ENCODE results near the gene LSG1. TPM values are rescaled to one million over a fixed set of nuclear protein-coding genes. Genes with fewer than 3 reads are reported as not detected.

The LSG1 gene
- total RNA-seq, 1 donor from 2014 or later = 51.0 TPM

- TF ChIP-seq, protein P1, sequence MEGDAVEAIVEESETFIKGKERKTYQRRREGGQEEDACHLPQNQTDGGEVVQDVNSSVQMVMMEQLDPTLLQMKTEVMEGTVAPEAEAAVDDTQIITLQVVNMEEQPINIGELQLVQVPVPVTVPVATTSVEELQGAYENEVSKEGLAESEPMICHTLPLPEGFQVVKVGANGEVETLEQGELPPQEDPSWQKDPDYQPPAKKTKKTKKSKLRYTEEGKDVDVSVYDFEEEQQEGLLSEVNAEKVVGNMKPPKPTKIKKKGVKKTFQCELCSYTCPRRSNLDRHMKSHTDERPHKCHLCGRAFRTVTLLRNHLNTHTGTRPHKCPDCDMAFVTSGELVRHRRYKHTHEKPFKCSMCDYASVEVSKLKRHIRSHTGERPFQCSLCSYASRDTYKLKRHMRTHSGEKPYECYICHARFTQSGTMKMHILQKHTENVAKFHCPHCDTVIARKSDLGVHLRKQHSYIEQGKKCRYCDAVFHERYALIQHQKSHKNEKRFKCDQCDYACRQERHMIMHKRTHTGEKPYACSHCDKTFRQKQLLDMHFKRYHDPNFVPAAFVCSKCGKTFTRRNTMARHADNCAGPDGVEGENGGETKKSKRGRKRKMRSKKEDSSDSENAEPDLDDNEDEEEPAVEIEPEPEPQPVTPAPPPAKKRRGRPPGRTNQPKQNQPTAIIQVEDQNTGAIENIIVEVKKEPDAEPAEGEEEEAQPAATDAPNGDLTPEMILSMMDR (IDR thresholded peaks at IDR 0.05; ENCODE audit: unreplicated experiment) = no peak
- no peaks in the 10 kb centered on the region for H3K9me3 Mint-ChIP-seq (ENCODE audit: low read depth)
- H3K36me3 Mint-ChIP-seq (ENCODE audit: insufficient read depth) = peaks cover 11% of the 10 kb centered on the region
- no peak for DNase-seq (ENCODE audit: low spot score, unreplicated experiment)
- no peak overlapping the region for H3K4me3 Mint-ChIP-seq (ENCODE audit: low read depth)
- H3K4me1 Mint-ChIP-seq (ENCODE audit: low read depth) = peaks cover 12% of the 10 kb centered on the region
- peak overlapping the region; percentile 35 for H3K27ac Mint-ChIP-seq
- H3K27me3 Mint-ChIP-seq = no peaks in the 10 kb centered on the region
Observed at GRCh38 chr3:194598771-194599557, 73.0 kb downstream of the LSG1 start.

- Mint-ChIP-seq H3K27me3 (no peaks in the 10 kb centered on the region), H3K4me1 (ENCODE audit: low read depth) (peaks cover 3% of the 10 kb centered on the region), H3K36me3 (ENCODE audit: insufficient read depth) (peaks cover 11% of the 10 kb centered on the region), H3K9me3 (ENCODE audit: low read depth) (no peaks in the 10 kb centered on the region), H3K4me3 (ENCODE audit: low read depth) (no peak overlapping the region), H3K27ac (no peak overlapping the region)
- TF ChIP-seq, protein P1 (IDR thresholded peaks at IDR 0.05; ENCODE audit: unreplicated experiment) = no peak
- no peak for DNase-seq (ENCODE audit: low spot score, unreplicated experiment)
Observed at GRCh38 chr3:194596906-194597305, 75.1 kb downstream of the LSG1 start.

- Mint-ChIP-seq H3K27ac (no peak overlapping the region), H3K27me3 (no peaks in the 10 kb centered on the region)
Observed at GRCh38 chr3:194592798-194593752, 78.9 kb downstream of the LSG1 start.

More at GRCh38 chr3:194592798-194593752, 78.9 kb downstream of the LSG1 start:
- H3K4me1 Mint-ChIP-seq (ENCODE audit: low read depth) = peaks cover 2% of the 10 kb centered on the region
- TF ChIP-seq, protein P1 (IDR thresholded peaks at IDR 0.05; ENCODE audit: unreplicated experiment) = no peak
- no peaks in the 10 kb centered on the region for H3K9me3 Mint-ChIP-seq (ENCODE audit: low read depth)
- no peak overlapping the region for H3K4me3 Mint-ChIP-seq (ENCODE audit: low read depth)
- no peak for DNase-seq (ENCODE audit: low spot score, unreplicated experiment)
- no peaks in the 10 kb centered on the region for H3K36me3 Mint-ChIP-seq (ENCODE audit: insufficient read depth)

Other genes starting within 250 kb of the LSG1 start
- gene ATP13A3, start 185.2 kb downstream of the LSG1 start, total RNA-seq = 124 and 135 TPM in 2 replicates
- gene TMEM44, start 38.8 kb downstream of the LSG1 start, total RNA-seq = 40.1 and 44.7 TPM in 2 replicates
- 0.12 and 0.31 TPM in 2 replicates for gene FAM43A, start 13.7 kb upstream of the LSG1 start, total RNA-seq

All from progenitor cell of endocrine pancreas (in vitro differentiated cells).